A549 treated with GW870086 at 1 μM for 4 hours (cell line): ENCODE data around the gene PAX9. TPM values are rescaled to one million over a fixed set of nuclear protein-coding genes. Genes with fewer than 3 reads are reported as not detected.

Experiments used
- total RNA-seq: library from RNA; stranded (reverse); fragments of 200-300 nt; extraction: Qiagen RNA extraction; gene quantifications from 5 replicates; pipeline ENCODE4 v1.2.3, GENCODE V29; 2022; ENCODE audit warnings: low read depth

PAX9 gene
- 2.1 to 3.4 TPM (median 3.2 TPM) in 5 replicates for total RNA-seq

DNA sequence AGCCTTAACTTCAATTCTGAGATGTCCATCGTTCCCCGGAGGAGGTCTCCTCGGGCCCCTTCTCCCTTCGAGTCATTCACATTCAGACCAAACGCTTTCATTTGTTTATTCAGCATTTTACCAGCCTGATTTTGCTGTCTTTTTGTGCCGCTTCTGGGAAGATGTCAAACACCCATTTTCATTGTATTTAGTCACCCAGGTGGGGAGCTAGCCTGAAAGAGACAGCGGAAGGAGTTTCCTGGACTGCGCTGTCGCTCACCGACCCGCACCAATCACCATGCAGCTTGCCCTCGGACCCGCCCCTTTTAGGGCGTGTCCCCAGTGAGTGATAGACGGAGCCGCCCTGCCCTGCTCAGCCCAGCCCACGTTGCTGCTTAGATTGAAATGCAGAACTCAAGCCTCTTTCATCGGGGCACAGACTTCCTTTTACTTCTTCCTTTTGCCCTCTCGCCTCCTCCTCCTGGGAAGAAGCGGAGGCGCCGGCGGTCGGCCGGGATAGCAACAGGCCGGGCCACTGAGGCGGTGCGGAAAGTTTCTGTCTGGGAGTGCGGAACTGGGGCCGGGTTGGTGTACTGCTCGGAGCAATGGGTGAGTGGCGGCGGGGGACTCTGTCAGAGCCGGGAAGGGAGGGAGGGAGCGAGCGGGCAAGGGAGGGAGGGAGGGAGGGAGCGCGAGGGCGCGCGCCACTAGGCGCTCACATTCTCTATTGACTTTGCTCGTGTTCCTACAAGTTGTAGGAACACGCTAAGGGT lies at the start of gene PAX9:
PAX9 (plus strand) TSS at position 355 of the 752 bp plus-strand sequence; CDS start at position 585, 230 bp downstream.

Other genes with a start within 250 kb of the PAX9 start
- 0.05 to 0.10 TPM in 2 of 5 replicates, not detected in the others for gene NKX2-1, start 141.6 kb upstream of the PAX9 start, total RNA-seq
- gene NKX2-8, start 79.2 kb upstream of the PAX9 start, total RNA-seq: 1.6 to 4.2 TPM (median 3.2 TPM) in 5 replicates